Activated CD8-positive, alpha-beta memory T cell treated with anti-CD3 and anti-CD28 coated beads, Interleukin-2, amount 50 U/mL, for 24 hours (primary cell): Measurements from ENCODE around the gene UBA52.
"Not testable (repeated sequence)": the region's sequence is repeated elsewhere in the genome, so short reads cannot be mapped to it uniquely, and the experiment has no call there.

Experiments
- DNase-seq: peaks from one replicate; pipeline ENCODE4 v3.0.0-alpha.2; 2020; ENCODE audit errors: extremely low read depth

UBA52 gene

GRCh38 chr19:18571564-18572344 is at the start of gene UBA52:
UBA52 (plus strand) TSS chr19:18571857; CDS start chr19:18573301, 1,444 bp downstream.
- peak; percentile 98 for DNase-seq

GRCh38 chr19:18522124-18522861 is 49.4 kb upstream of the UBA52 start:
- DNase-seq: peak; percentile 100

- not testable (repeated sequence) for DNase-seq
Measured at GRCh38 chr19:18522862-18523440, 48.7 kb upstream of the UBA52 start.

- no peak for DNase-seq
Measured at GRCh38 chr19:18523841-18524240, 47.8 kb upstream of the UBA52 start.

GRCh38 chr19:18526316-18526715 is 45.3 kb upstream of the UBA52 start:
- no peak for DNase-seq

- DNase-seq: no peak
Measured at GRCh38 chr19:18529782-18530181, 41.9 kb upstream of the UBA52 start.

- DNase-seq: no peak
Measured at GRCh38 chr19:18531485-18531884, 40.2 kb upstream of the UBA52 start.

GRCh38 chr19:18532168-18532890 is 39.3 kb upstream of the UBA52 start:
- DNase-seq: no peak

GRCh38 chr19:18533058-18533457 is 38.6 kb upstream of the UBA52 start:
- DNase-seq: no peak

- DNase-seq: no peak
Measured at GRCh38 chr19:18536475-18536874, 35.2 kb upstream of the UBA52 start.

GRCh38 chr19:18537431-18537830 is 34.2 kb upstream of the UBA52 start:
- no peak for DNase-seq

- no peak for DNase-seq
Measured at GRCh38 chr19:18538115-18538514, 33.5 kb upstream of the UBA52 start.

- no peak for DNase-seq
Measured at GRCh38 chr19:18539372-18539771, 32.3 kb upstream of the UBA52 start.

GRCh38 chr19:18540200-18540599 is 31.5 kb upstream of the UBA52 start:
- not testable (repeated sequence) for DNase-seq

- no peak for DNase-seq
Measured at GRCh38 chr19:18541258-18541991, 30.2 kb upstream of the UBA52 start.

GRCh38 chr19:18541992-18542940 is 29.4 kb upstream of the UBA52 start:
- DNase-seq: no peak

GRCh38 chr19:18542941-18543813 is 28.5 kb upstream of the UBA52 start, which contains the start of gene FKBP8:
FKBP8 (minus strand) TSS chr19:18543573; CDS start chr19:18541970, 1,603 bp downstream.
- DNase-seq: peak; percentile 82

- DNase-seq: peak; percentile 39
Measured at GRCh38 chr19:18543814-18544475, 27.7 kb upstream of the UBA52 start.
